ENCODE results near the gene NUDT13. TPM values are rescaled to one million over a fixed set of nuclear protein-coding genes. Genes with fewer than 3 reads are reported as not detected.
"Not testable (repeated sequence)": the region's sequence is repeated elsewhere in the genome, so short reads cannot be mapped to it uniquely, and the experiment has no call there.

Gene NUDT13
- total RNA-seq, 1 experiment from 2014 or later: 1.8 TPM

- Mint-ChIP-seq H3K27me3 (ENCODE audit: insufficient read depth, unreplicated experiment) (no peaks in the 10 kb centered on the region), H3K36me3 (ENCODE audit: insufficient read depth, unreplicated experiment) (peaks cover 18% of the 10 kb centered on the region), H3K9me3 (ENCODE audit: unreplicated experiment) (no peaks in the 10 kb centered on the region), H3K4me1 (ENCODE audit: insufficient read depth, unreplicated experiment) (no peaks in the 10 kb centered on the region), H3K27ac (ENCODE audit: low read depth, unreplicated experiment) (peak overlapping the region; percentile 92), H3K4me3 (ENCODE audit: unreplicated experiment) (peak overlapping the region; percentile 85)
- ChIA-PET POLR2A (interaction anchor here (0.6 to 8.7 kb wide), 15 partner anchors 13 to 1246 kb away, joined by 3 to 200 read pairs (median 9); partner anchors contain the start of genes DNAJC9, ECD, FAM149B1 and NUDT13), CTCF (interaction anchor here (0.7 to 5.6 kb wide), 11 partner anchors 10 to 71 kb away, joined by 3 to 66 read pairs (median 4); partner anchors contain the start of genes ECD, FAM149B1 and NUDT13)
- intact Hi-C loops (cut with micrococcal nuclease): loop anchor here (2.0 to 5.0 kb wide), 2 partner anchors 14 to 35 kb away; partner anchors contain the start of gene NUDT13
- TF ChIP-seq CTCF (IDR thresholded peaks at IDR 0.05; ENCODE audit: unreplicated experiment): no peak
- DNase-seq (ENCODE audit: unreplicated experiment): no peak
- BruUV-seq (replicated peaks): TSS peak; percentile 63
Observed at GRCh38 chr10:73097305-73097670, 13.0 kb upstream of the NUDT13 start.

GRCh38 chr10:73099141-73099540 lies 11.1 kb upstream of the NUDT13 start:
- Mint-ChIP-seq H3K4me1 (ENCODE audit: insufficient read depth, unreplicated experiment) (no peaks in the 10 kb centered on the region), H3K27ac (ENCODE audit: low read depth, unreplicated experiment) (no peak overlapping the region), H3K9me3 (ENCODE audit: unreplicated experiment) (no peaks in the 10 kb centered on the region), H3K4me3 (ENCODE audit: unreplicated experiment) (no peak overlapping the region), H3K27me3 (ENCODE audit: insufficient read depth, unreplicated experiment) (no peaks in the 10 kb centered on the region), H3K36me3 (ENCODE audit: insufficient read depth, unreplicated experiment) (peaks cover 20% of the 10 kb centered on the region)
- no peak for TF ChIP-seq CTCF (IDR thresholded peaks at IDR 0.05; ENCODE audit: unreplicated experiment)
- CTCF ChIA-PET: interaction anchor here (0.6 to 1.4 kb wide), 3 partner anchors 11 to 1282 kb away, joined by 3 to 4 read pairs (median 4); partner anchors contain the start of gene NUDT13
- intact Hi-C loops (cut with micrococcal nuclease): loop anchor here (5.0 kb wide), 1 partner anchor 33 kb away; no protein-coding TSS in a partner anchor
- DNase-seq (ENCODE audit: unreplicated experiment): no peak
- BruUV-seq (replicated peaks): no TSS peak
- POLR2A ChIA-PET: interaction anchor here (0.7 to 8.7 kb wide), 3 partner anchors 11 to 46 kb away, joined by 3 to 200 read pairs (median 3); partner anchors contain the start of gene NUDT13

GRCh38 chr10:73106301-73106700 lies 4.0 kb upstream of the NUDT13 start:
- Mint-ChIP-seq H3K4me1 (ENCODE audit: insufficient read depth, unreplicated experiment) (no peaks in the 10 kb centered on the region), H3K9me3 (ENCODE audit: unreplicated experiment) (no peaks in the 10 kb centered on the region), H3K27ac (ENCODE audit: low read depth, unreplicated experiment) (no peak overlapping the region), H3K4me3 (ENCODE audit: unreplicated experiment) (no peak overlapping the region), H3K27me3 (ENCODE audit: insufficient read depth, unreplicated experiment) (no peaks in the 10 kb centered on the region), H3K36me3 (ENCODE audit: insufficient read depth, unreplicated experiment) (peaks cover 27% of the 10 kb centered on the region)
- no peak for DNase-seq (ENCODE audit: unreplicated experiment)
- intact Hi-C loops (cut with micrococcal nuclease): no loop called here
- ChIA-PET POLR2A (no interaction called here), CTCF (interaction anchor here (0.6 kb wide), 1 partner anchor 39 kb away, joined by 4 read pairs; no protein-coding TSS in a partner anchor)
- TF ChIP-seq CTCF (IDR thresholded peaks at IDR 0.05; ENCODE audit: unreplicated experiment): no peak
- BruUV-seq (replicated peaks): no TSS peak

- H3K4me1 Mint-ChIP-seq (ENCODE audit: insufficient read depth, unreplicated experiment); H3K27ac Mint-ChIP-seq (ENCODE audit: low read depth, unreplicated experiment); H3K9me3 Mint-ChIP-seq (ENCODE audit: unreplicated experiment); BruUV-seq (replicated peaks); DNase-seq (ENCODE audit: unreplicated experiment); H3K4me3 Mint-ChIP-seq (ENCODE audit: unreplicated experiment); intact Hi-C loops (cut with micrococcal nuclease); H3K27me3 Mint-ChIP-seq (ENCODE audit: insufficient read depth, unreplicated experiment): not testable (repeated sequence)
- ChIA-PET POLR2A (interaction anchor here (0.5 to 5.9 kb wide), 2 partner anchors 12 to 37 kb away, joined by 3 to 200 read pairs; partner anchors contain the start of gene P4HA1), CTCF (interaction anchor here (1.0 to 1.2 kb wide), 2 partner anchors 9 to 12 kb away, joined by 3 to 5 read pairs; partner anchors contain the start of gene P4HA1)
- H3K36me3 Mint-ChIP-seq (ENCODE audit: insufficient read depth, unreplicated experiment): peaks cover 17% of the 10 kb centered on the region
Observed at GRCh38 chr10:73109248-73109652, 1.0 kb upstream of the NUDT13 start.

GRCh38 chr10:73112032-73112431 lies 1.8 kb downstream of the NUDT13 start:
- BruUV-seq (replicated peaks); H3K4me1 Mint-ChIP-seq (ENCODE audit: insufficient read depth, unreplicated experiment); intact Hi-C loops (cut with micrococcal nuclease); H3K4me3 Mint-ChIP-seq (ENCODE audit: unreplicated experiment); H3K27ac Mint-ChIP-seq (ENCODE audit: low read depth, unreplicated experiment); DNase-seq (ENCODE audit: unreplicated experiment); H3K36me3 Mint-ChIP-seq (ENCODE audit: insufficient read depth, unreplicated experiment); H3K9me3 Mint-ChIP-seq (ENCODE audit: unreplicated experiment); H3K27me3 Mint-ChIP-seq (ENCODE audit: insufficient read depth, unreplicated experiment): not testable (repeated sequence)
- ChIA-PET POLR2A (interaction anchor here (0.5 to 5.9 kb wide), 17 partner anchors 13 to 837 kb away, joined by 3 to 200 read pairs (median 5); partner anchors contain the start of genes FAM149B1, MRPS16 and P4HA1), CTCF (interaction anchor here (1.0 to 2.8 kb wide), 2 partner anchors 16 to 47 kb away, joined by 4 to 32 read pairs; partner anchors contain the start of gene P4HA1)

Data from MCF 10A (cell line).